ENCODE measurements around the gene C2CD5. TPM values are rescaled to one million over a fixed set of nuclear protein-coding genes. Genes with fewer than 3 reads are reported as not detected.
"Not testable (repeated sequence)": the region's sequence is repeated elsewhere in the genome, so short reads cannot be mapped to it uniquely, and the experiment has no call there.

The C2CD5 gene
- total RNA-seq, 2 experiments from 2014 or later: 32.6 to 32.8 TPM

DNA sequence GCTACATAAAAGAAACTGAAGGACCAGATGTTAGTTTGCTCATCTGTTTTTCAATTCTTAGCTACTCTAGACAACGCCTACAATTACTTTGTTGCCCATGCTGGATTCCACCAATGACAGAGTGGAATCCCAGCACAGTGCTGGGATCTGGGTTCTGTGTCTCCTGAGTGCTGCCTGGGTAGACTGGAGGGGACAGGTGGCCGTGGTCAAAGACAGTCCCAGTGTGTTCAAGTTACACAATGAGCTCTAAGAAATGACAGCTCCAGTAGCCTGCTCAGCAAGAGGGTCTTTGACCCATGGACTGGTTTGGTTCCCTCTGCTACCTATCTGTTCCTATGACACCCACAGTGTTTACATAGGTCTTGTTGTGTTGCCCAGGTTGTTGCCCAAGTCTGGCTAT is 38.5 kb downstream of the C2CD5 start:
- Mint-ChIP-seq H3K27me3 (no peaks in the 10 kb centered on the region), H3K36me3 (peaks cover 22% of the 10 kb centered on the region), H3K4me1 (ENCODE audit: low read depth) (no peaks in the 10 kb centered on the region), H3K9me3 (no peaks in the 10 kb centered on the region), H3K4me3 (no peak overlapping the region), H3K27ac (no peak overlapping the region)
- ChIA-PET POLR2A (no interaction called here), CTCF (no interaction called here)
- DNase-seq: no peak
- intact Hi-C loops (cut with micrococcal nuclease): no loop called here

GRCh38 chr12:22500100-22500499 is 44.2 kb downstream of the C2CD5 start:
- H3K36me3 Mint-ChIP-seq: peaks cover 16% of the 10 kb centered on the region
- no peak overlapping the region for H3K27ac Mint-ChIP-seq
- no peak overlapping the region for H3K4me3 Mint-ChIP-seq
- CTCF ChIA-PET: interaction anchor here (0.6 kb wide), 1 partner anchor 29 kb away, joined by 3 read pairs; no protein-coding TSS in a partner anchor
- intact Hi-C loops (cut with micrococcal nuclease): no loop called here
- no peaks in the 10 kb centered on the region for H3K27me3 Mint-ChIP-seq
- no peaks in the 10 kb centered on the region for H3K9me3 Mint-ChIP-seq
- DNase-seq: no peak
- POLR2A ChIA-PET: interaction anchor here (0.8 kb wide), 1 partner anchor 21 kb away, joined by 3 read pairs; no protein-coding TSS in a partner anchor
- no peaks in the 10 kb centered on the region for H3K4me1 Mint-ChIP-seq (ENCODE audit: low read depth)

DNA sequence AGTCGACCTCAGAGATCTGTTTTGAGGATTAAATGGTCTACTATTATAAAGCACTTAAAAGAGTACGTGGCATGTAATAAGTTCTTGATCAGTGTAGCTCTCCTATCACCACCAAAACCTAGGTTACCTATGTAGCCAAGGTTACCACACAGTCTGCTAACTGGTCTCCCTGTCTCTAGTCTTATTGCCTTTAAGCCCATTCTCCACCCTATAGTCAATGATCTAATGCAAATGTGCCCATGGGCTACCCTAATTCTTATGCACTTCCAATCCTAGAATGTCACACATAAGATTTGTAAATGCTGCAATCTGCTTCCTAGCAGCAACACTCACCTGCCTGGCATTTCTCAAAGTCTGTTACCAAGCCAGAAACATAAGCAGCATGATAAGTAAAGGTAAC is 44.9 kb downstream of the C2CD5 start:
- H3K4me3 Mint-ChIP-seq: no peak overlapping the region
- H3K27ac Mint-ChIP-seq: no peak overlapping the region
- DNase-seq: no peak
- H3K36me3 Mint-ChIP-seq: peaks cover 12% of the 10 kb centered on the region
- H3K4me1 Mint-ChIP-seq (ENCODE audit: low read depth): no peaks in the 10 kb centered on the region
- CTCF ChIA-PET: no interaction called here
- intact Hi-C loops (cut with micrococcal nuclease): no loop called here
- POLR2A ChIA-PET: no interaction called here
- no peaks in the 10 kb centered on the region for H3K9me3 Mint-ChIP-seq
- H3K27me3 Mint-ChIP-seq: no peaks in the 10 kb centered on the region

GRCh38 chr12:22494319-22494718 is 50.0 kb downstream of the C2CD5 start:
- Mint-ChIP-seq H3K27me3 (no peaks in the 10 kb centered on the region), H3K9me3 (no peaks in the 10 kb centered on the region), H3K4me1 (ENCODE audit: low read depth) (no peaks in the 10 kb centered on the region), H3K36me3 (peaks cover 18% of the 10 kb centered on the region), H3K4me3 (no peak overlapping the region), H3K27ac (no peak overlapping the region)
- intact Hi-C loops (cut with micrococcal nuclease): no loop called here
- no peak for DNase-seq
- POLR2A ChIA-PET: interaction anchor here (1.0 kb wide), 1 partner anchor 8 kb away, joined by 3 read pairs; no protein-coding TSS in a partner anchor
- CTCF ChIA-PET: interaction anchor here (0.7 kb wide), 1 partner anchor 9 kb away, joined by 3 read pairs; no protein-coding TSS in a partner anchor

- DNase-seq: no peak
- Mint-ChIP-seq H3K4me3 (no peak overlapping the region), H3K9me3 (peaks cover 3% of the 10 kb centered on the region), H3K27me3 (no peaks in the 10 kb centered on the region), H3K4me1 (ENCODE audit: low read depth) (no peaks in the 10 kb centered on the region), H3K27ac (no peak overlapping the region), H3K36me3 (peaks cover 32% of the 10 kb centered on the region)
- ChIA-PET POLR2A (no interaction called here), CTCF (no interaction called here)
- intact Hi-C loops (cut with micrococcal nuclease): no loop called here
Observed at GRCh38 chr12:22491034-22491433, 53.3 kb downstream of the C2CD5 start.

- no peak for DNase-seq
- Mint-ChIP-seq H3K27me3 (no peaks in the 10 kb centered on the region), H3K27ac (no peak overlapping the region), H3K9me3 (peaks cover 3% of the 10 kb centered on the region), H3K4me3 (no peak overlapping the region), H3K4me1 (ENCODE audit: low read depth) (no peaks in the 10 kb centered on the region), H3K36me3 (peaks cover 37% of the 10 kb centered on the region)
- intact Hi-C loops (cut with micrococcal nuclease): no loop called here
- ChIA-PET CTCF (interaction anchor here (0.7 kb wide), 1 partner anchor 26 kb away, joined by 4 read pairs; no protein-coding TSS in a partner anchor), POLR2A (no interaction called here)
Observed at GRCh38 chr12:22488478-22488877, 55.9 kb downstream of the C2CD5 start.

DNA sequence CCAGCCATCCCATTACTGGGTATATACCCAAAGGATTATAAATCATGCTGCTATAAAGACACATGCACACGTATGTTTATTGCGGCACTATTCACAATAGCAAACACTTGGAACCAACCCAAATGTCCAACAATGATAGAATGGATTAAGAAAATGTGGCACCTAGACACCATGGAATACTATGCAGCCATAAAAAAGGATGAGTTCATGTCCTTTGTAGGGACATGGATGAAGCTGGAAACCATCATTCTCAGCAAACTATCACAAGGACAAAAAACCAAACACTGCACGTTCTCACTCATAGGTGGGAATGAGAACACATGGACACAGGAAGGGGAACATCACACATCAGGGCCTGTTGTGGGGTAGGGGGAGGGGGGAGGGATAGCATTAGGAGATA is 56.7 kb downstream of the C2CD5 start:
- H3K4me3 Mint-ChIP-seq; intact Hi-C loops (cut with micrococcal nuclease); H3K9me3 Mint-ChIP-seq; DNase-seq; H3K4me1 Mint-ChIP-seq (ENCODE audit: low read depth); CTCF ChIA-PET; H3K27me3 Mint-ChIP-seq; POLR2A ChIA-PET; H3K27ac Mint-ChIP-seq: not testable (repeated sequence)
- H3K36me3 Mint-ChIP-seq: peaks cover 35% of the 10 kb centered on the region

GRCh38 chr12:22481547-22482104 is 62.7 kb downstream of the C2CD5 start:
- H3K36me3 Mint-ChIP-seq: peaks cover 28% of the 10 kb centered on the region
- H3K9me3 Mint-ChIP-seq: no peaks in the 10 kb centered on the region
- no peaks in the 10 kb centered on the region for H3K27me3 Mint-ChIP-seq
- intact Hi-C loops (cut with micrococcal nuclease): no loop called here
- ChIA-PET CTCF (interaction anchor here (0.6 kb wide), 1 partner anchor 48 kb away, joined by 3 read pairs; no protein-coding TSS in a partner anchor), POLR2A (no interaction called here)
- H3K27ac Mint-ChIP-seq: no peak overlapping the region
- H3K4me3 Mint-ChIP-seq: no peak overlapping the region
- DNase-seq: no peak
- H3K4me1 Mint-ChIP-seq (ENCODE audit: low read depth): peaks cover 16% of the 10 kb centered on the region

DNA sequence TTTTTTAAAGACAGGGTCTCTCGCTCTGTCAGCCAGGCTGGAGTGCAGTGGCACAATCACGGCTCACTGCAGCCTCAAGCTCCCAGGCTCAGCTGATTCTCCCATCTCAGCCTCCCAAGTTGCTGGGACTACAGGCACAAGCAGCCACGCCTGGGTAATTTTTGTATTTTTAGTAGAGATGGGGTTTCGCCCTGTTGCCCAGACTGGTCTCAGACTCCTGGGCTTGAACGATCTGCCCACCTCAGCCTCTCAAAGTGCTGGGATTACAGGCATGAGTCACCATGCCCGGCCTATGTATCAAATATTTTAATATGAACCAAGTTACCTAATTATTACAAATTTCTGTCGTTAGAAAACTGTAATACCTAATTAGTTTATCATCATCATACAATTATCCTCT is 63.5 kb downstream of the C2CD5 start:
- H3K27me3 Mint-ChIP-seq; H3K9me3 Mint-ChIP-seq; H3K27ac Mint-ChIP-seq; intact Hi-C loops (cut with micrococcal nuclease); H3K4me3 Mint-ChIP-seq; DNase-seq: not testable (repeated sequence)
- H3K4me1 Mint-ChIP-seq (ENCODE audit: low read depth): peaks cover 16% of the 10 kb centered on the region
- H3K36me3 Mint-ChIP-seq: peaks cover 27% of the 10 kb centered on the region
- POLR2A ChIA-PET: interaction anchor here (0.7 kb wide), 1 partner anchor 71 kb away, joined by 5 read pairs; no protein-coding TSS in a partner anchor
- CTCF ChIA-PET: interaction anchor here (0.7 kb wide), 1 partner anchor 454 kb away, joined by 3 read pairs; no protein-coding TSS in a partner anchor

- Mint-ChIP-seq H3K36me3 (peaks cover 27% of the 10 kb centered on the region), H3K27me3 (no peaks in the 10 kb centered on the region), H3K4me3 (no peak overlapping the region), H3K9me3 (no peaks in the 10 kb centered on the region), H3K4me1 (ENCODE audit: low read depth) (peaks cover 16% of the 10 kb centered on the region), H3K27ac (no peak overlapping the region)
- ChIA-PET POLR2A (interaction anchor here (0.7 kb wide), 1 partner anchor 72 kb away, joined by 5 read pairs; no protein-coding TSS in a partner anchor), CTCF (interaction anchor here (0.7 kb wide), 1 partner anchor 453 kb away, joined by 3 read pairs; no protein-coding TSS in a partner anchor)
- intact Hi-C loops (cut with micrococcal nuclease): no loop called here
- DNase-seq: no peak
Observed at GRCh38 chr12:22480016-22480415, 64.3 kb downstream of the C2CD5 start.

- no peak overlapping the region for H3K4me3 Mint-ChIP-seq
- ChIA-PET CTCF (interaction anchor here (8.0 kb wide), 1 partner anchor 18 kb away, joined by 52 read pairs; no protein-coding TSS in a partner anchor), POLR2A (interaction anchor here (0.6 kb wide), 1 partner anchor 216 kb away, joined by 3 read pairs; no protein-coding TSS in a partner anchor)
- no peaks in the 10 kb centered on the region for H3K9me3 Mint-ChIP-seq
- no peaks in the 10 kb centered on the region for H3K27me3 Mint-ChIP-seq
- H3K4me1 Mint-ChIP-seq (ENCODE audit: low read depth): peaks cover 27% of the 10 kb centered on the region
- no peak for DNase-seq
- H3K36me3 Mint-ChIP-seq: peaks cover 25% of the 10 kb centered on the region
- H3K27ac Mint-ChIP-seq: peak overlapping the region; percentile 14
- intact Hi-C loops (cut with micrococcal nuclease): loop anchor here (2.0 to 5.0 kb wide), 2 partner anchors 64 to 149 kb away; partner anchors contain the start of gene C2CD5
Observed at GRCh38 chr12:22477894-22478287, 66.5 kb downstream of the C2CD5 start.

DNA sequence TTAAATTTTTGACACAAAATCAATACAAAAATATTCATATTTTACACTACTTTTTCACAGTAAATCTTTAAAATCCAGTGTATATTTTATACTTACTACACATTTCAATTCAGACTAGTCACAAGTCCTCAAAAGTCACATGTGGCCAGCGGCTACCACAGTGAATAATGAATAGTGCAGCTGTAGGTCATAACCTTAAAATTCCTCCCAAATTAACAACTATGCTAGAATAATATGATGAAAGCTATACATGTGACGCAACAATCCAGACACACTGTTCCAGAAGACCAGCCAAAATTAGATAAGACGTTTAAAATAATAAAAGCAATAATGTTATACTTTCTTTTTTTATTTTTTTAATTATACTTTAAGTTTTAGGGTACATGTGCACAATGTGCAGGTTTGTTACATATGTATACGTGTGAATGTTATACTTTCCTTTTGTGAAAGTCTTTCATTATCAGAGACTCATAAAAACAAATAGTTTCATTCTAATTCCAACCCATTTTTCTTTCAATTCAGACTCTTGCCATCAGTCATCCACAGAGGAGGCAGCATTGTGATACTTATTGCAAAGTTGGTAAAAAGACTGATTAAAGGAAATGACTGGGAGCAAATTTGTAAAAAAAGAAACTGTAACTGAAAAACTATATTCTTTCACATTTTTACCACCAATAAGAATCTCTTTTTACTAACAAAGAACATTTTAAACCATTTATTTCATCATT is 67.0 kb downstream of the C2CD5 start:
- no peak overlapping the region for H3K4me3 Mint-ChIP-seq
- peaks cover 20% of the 10 kb centered on the region for H3K36me3 Mint-ChIP-seq
- DNase-seq: no peak
- no peaks in the 10 kb centered on the region for H3K27me3 Mint-ChIP-seq
- POLR2A ChIA-PET: interaction anchor here (0.6 kb wide), 1 partner anchor 215 kb away, joined by 3 read pairs; no protein-coding TSS in a partner anchor
- H3K4me1 Mint-ChIP-seq (ENCODE audit: low read depth): peaks cover 27% of the 10 kb centered on the region
- intact Hi-C loops (cut with micrococcal nuclease): loop anchor here (5.0 kb wide), 1 partner anchor 65 kb away; the partner anchor contains the start of gene C2CD5
- CTCF ChIA-PET: interaction anchor here (0.9 to 8.0 kb wide), 2 partner anchors 11 to 17 kb away, joined by 3 to 52 read pairs; no protein-coding TSS in a partner anchor
- peak overlapping the region; percentile 14 for H3K27ac Mint-ChIP-seq
- H3K9me3 Mint-ChIP-seq: no peaks in the 10 kb centered on the region

Measured in activated CD4-positive, alpha-beta memory T cell treated with anti-CD3 and anti-CD28 coated beads for 36 hours (primary cell).